Measurements from ENCODE around the gene SCN2B.

SCN2B gene

GRCh38 chr11:118152552-118153471 is 23.6 kb downstream of the SCN2B start, which contains the start of gene SCN4B (continued):
- TF ChIP-seq ZBTB6 (tag by site-specific recombination; IDR thresholded peaks at IDR 0.05) = peak; percentile 97
- TF ChIP-seq IKZF3 (tag by site-specific recombination; IDR thresholded peaks at IDR 0.05) = peak; percentile 66
- TF ChIP-seq HOXA7 (CRISPR knock-in tag; IDR thresholded peaks at IDR 0.05; ENCODE audit: borderline replicate concordance) = no peak
- TF ChIP-seq ZNF548 (tag by site-specific recombination; IDR thresholded peaks at IDR 0.05) = no peak
- TF ChIP-seq ZSCAN23 (tag by site-specific recombination; IDR thresholded peaks at IDR 0.05) = no peak
- no peak for TF ChIP-seq GFI1B (tag by site-specific recombination; IDR thresholded peaks at IDR 0.05)
- TF ChIP-seq AEBP2 (tag by site-specific recombination; IDR thresholded peaks at IDR 0.05; ENCODE audit: borderline replicate concordance) = no peak
- no peak for TF ChIP-seq ZNF302 (tag by site-specific recombination; IDR thresholded peaks at IDR 0.05; ENCODE audit: low read depth)
- TF ChIP-seq ZNF366 (tag by site-specific recombination; conservative IDR thresholded peaks at IDR 0.05) = peak; percentile 64
- TF ChIP-seq ZNF777 (tag by site-specific recombination; IDR thresholded peaks at IDR 0.05; ENCODE audit: borderline replicate concordance) = peak; percentile 42; the same call in 1 of the 2 replicates
- TF ChIP-seq FEZF1 (tag by site-specific recombination; IDR thresholded peaks at IDR 0.05) = no peak
- TF ChIP-seq RBAK (tag by site-specific recombination; IDR thresholded peaks at IDR 0.05) = no peak
- TF ChIP-seq ZNF510 (tag by site-specific recombination; IDR thresholded peaks at IDR 0.05; ENCODE audit: insufficient replicate concordance) = no peak
- TF ChIP-seq ZNF600 (tag by site-specific recombination; IDR thresholded peaks at IDR 0.05) = 0 out of 2 replicates have a peak, but pooled peaks have one; percentile 39
- TF ChIP-seq CTCF (tag by site-specific recombination; IDR thresholded peaks at IDR 0.05) = no peak
- TF ChIP-seq TSHZ1 (tag by site-specific recombination; IDR thresholded peaks at IDR 0.05; ENCODE audit: borderline replicate concordance) = no peak
- no peak for TF ChIP-seq BCL11A (tag by site-specific recombination; IDR thresholded peaks at IDR 0.05; ENCODE audit: low read depth)
- TF ChIP-seq TRIM28 (IDR thresholded peaks at IDR 0.05; ENCODE audit: borderline replicate concordance, low read length) = no peak
- no peak for TF ChIP-seq ZNF830 (tag by site-specific recombination; IDR thresholded peaks at IDR 0.05; ENCODE audit: low read depth)
- no peak for TF ChIP-seq ZFP37 (tag by site-specific recombination; IDR thresholded peaks at IDR 0.05)
- no peak for TF ChIP-seq YY2 (tag by site-specific recombination; IDR thresholded peaks at IDR 0.05)
- 0 out of 2 replicates have a peak, but pooled peaks have one; percentile 29 for TF ChIP-seq ZBTB20 (tag by site-specific recombination; IDR thresholded peaks at IDR 0.05)
- TF ChIP-seq ZNF843 (tag by site-specific recombination; IDR thresholded peaks at IDR 0.05) = no peak
- peak; percentile 64; the same call in 1 of the 2 replicates for TF ChIP-seq OSR2 (tag by site-specific recombination; IDR thresholded peaks at IDR 0.05)
- 0 out of 2 replicates have a peak, but pooled peaks have one; percentile 44 for TF ChIP-seq ZNF596 (tag by site-specific recombination; IDR thresholded peaks at IDR 0.05)
- no peak for TF ChIP-seq ZNF776 (tag by site-specific recombination; IDR thresholded peaks at IDR 0.05; ENCODE audit: borderline replicate concordance)
- no peak for TF ChIP-seq ZNF792 (tag by site-specific recombination; IDR thresholded peaks at IDR 0.05)
- no peak for TF ChIP-seq ZNF274 (IDR thresholded peaks at IDR 0.05; ENCODE audit: low read length)
- no peak for TF ChIP-seq ZNF274 (tag by site-specific recombination; IDR thresholded peaks at IDR 0.05; ENCODE audit: borderline replicate concordance)
- no peak for TF ChIP-seq ZNF416 (tag by site-specific recombination; IDR thresholded peaks at IDR 0.05)
- peak; percentile 7; the same call in 1 of the 2 replicates for TF ChIP-seq PRDM1 (tag by site-specific recombination; IDR thresholded peaks at IDR 0.05)
- no peak for TF ChIP-seq MYNN (tag by site-specific recombination; IDR thresholded peaks at IDR 0.05; ENCODE audit: borderline replicate concordance)
- no peak for TF ChIP-seq ZFP41 (tag by site-specific recombination; IDR thresholded peaks at IDR 0.05; ENCODE audit: borderline replicate concordance)

Measured in HEK293 (cell line).